HepG2 (cell line): ENCODE results near the gene MYADML2. TPM values are rescaled to one million over a fixed set of nuclear protein-coding genes. Genes with fewer than 3 reads are reported as not detected.

Experiments
- ATF4 ChIP-seq, 2 experiments: fragments of 450-650 bp in 1 of 2; sonication (generic) in 1 of 2; formaldehyde crosslinking; IDR thresholded peaks; 2 replicates each; pipeline versions ENCODE4 v1.5.0 to v1.8.0; 2020 to 2022; ENCODE audit warnings: mild to moderate bottlenecking in 1 of 2, missing genetic modification reagents in 1 of 2
- CBX1 ChIP-seq: IDR thresholded peaks from one replicate; pipeline ENCODE4 v1.6.1; 2016; ENCODE audit warnings: antibody characterized with exemption, low read depth
- CENPT ChIP-seq: sonication (generic); formaldehyde crosslinking; IDR thresholded peaks from 2 replicates; pipeline ENCODE4 v1.8.0; 2022; ENCODE audit warnings: low read depth, mild to moderate bottlenecking, moderate library complexity, missing genetic modification reagents
- CTCF ChIP-seq: sonication (generic); formaldehyde crosslinking; IDR thresholded peaks from 2 replicates; pipeline ENCODE4 v1.5.0; 2020; ENCODE audit warnings: mild to moderate bottlenecking, missing genetic modification reagents, moderate library complexity
- FOXK2 ChIP-seq: fragments of 450-650 bp; IDR thresholded peaks from 2 replicates; pipeline ENCODE4 v1.6.1; 2016
- HDAC2 ChIP-seq: sonication (generic); formaldehyde crosslinking; IDR thresholded peaks from 2 replicates; pipeline ENCODE4 v1.4.0; 2020; ENCODE audit warnings: missing genetic modification reagents
- HIC2 ChIP-seq: sonication (generic); formaldehyde crosslinking; IDR thresholded peaks from 2 replicates; pipeline ENCODE4 v1.9.0; 2022; ENCODE audit warnings: low read depth, missing genetic modification reagents
- KLF9 ChIP-seq: IDR thresholded peaks from 2 replicates; pipeline ENCODE4 v1.6.1; 2016; ENCODE audit warnings: low read depth
- PHF21A ChIP-seq: sonication (generic); formaldehyde crosslinking; IDR thresholded peaks from 2 replicates; pipeline ENCODE4 v1.5.0; 2020; ENCODE audit warnings: mild to moderate bottlenecking, missing genetic modification reagents
- PITX1 ChIP-seq: sonication (generic); formaldehyde crosslinking; IDR thresholded peaks from 2 replicates; pipeline ENCODE4 v1.5.1; 2020; ENCODE audit warnings: mild to moderate bottlenecking, missing genetic modification reagents
- SATB2 ChIP-seq: sonication (generic); formaldehyde crosslinking; IDR thresholded peaks from 2 replicates; pipeline ENCODE4 v1.5.0; 2020; ENCODE audit warnings: missing genetic modification reagents
- SRF ChIP-seq: IDR thresholded peaks from 2 replicates; pipeline ENCODE4 v1.6.1; 2011; ENCODE audit warnings: mild to moderate bottlenecking, low read depth, low read length, moderate library complexity
- SRSF9 ChIP-seq: fragments of 200-400 bp; formaldehyde crosslinking; IDR thresholded peaks from 2 replicates; pipeline ENCODE4 v1.6.1; 2018; ENCODE audit warnings: borderline replicate concordance, mild to moderate bottlenecking, low read depth, low read length; ENCODE audit not compliant: insufficient read depth, poor library complexity, severe bottlenecking
- STAG1 ChIP-seq: sonication (generic); formaldehyde crosslinking; IDR thresholded peaks from 2 replicates; pipeline ENCODE4 v1.4.0; 2020; ENCODE audit warnings: missing genetic modification reagents
- THRA ChIP-seq: sonication (generic); formaldehyde crosslinking; IDR thresholded peaks from 2 replicates; pipeline ENCODE4 v1.4.0; 2020; ENCODE audit warnings: missing genetic modification reagents, borderline replicate concordance
- ZBTB14 ChIP-seq: sonication (generic); formaldehyde crosslinking; IDR thresholded peaks from 2 replicates; pipeline ENCODE4 v1.4.0; 2020; ENCODE audit warnings: missing genetic modification reagents
- ZBTB44 ChIP-seq: sonication (generic); formaldehyde crosslinking; IDR thresholded peaks from 2 replicates; pipeline ENCODE4 v1.4.0; 2020; ENCODE audit warnings: missing genetic modification reagents
- ZNF224 ChIP-seq: sonication (generic); formaldehyde crosslinking; IDR thresholded peaks from 2 replicates; pipeline ENCODE4 v1.5.0; 2020; ENCODE audit warnings: mild to moderate bottlenecking, missing genetic modification reagents
- ZNF746 ChIP-seq: sonication (generic); formaldehyde crosslinking; IDR thresholded peaks from 2 replicates; pipeline ENCODE4 v1.8.0; 2022; ENCODE audit warnings: mild to moderate bottlenecking, missing genetic modification reagents
- ZNF883 ChIP-seq: sonication (generic); formaldehyde crosslinking; IDR thresholded peaks from 2 replicates; pipeline ENCODE4 v1.5.1; 2020; ENCODE audit warnings: mild to moderate bottlenecking, missing genetic modification reagents; ENCODE audit errors: not compliant biosample characterization
- polyA plus RNA-seq, 8 experiments: library from polyadenylated mRNA; depleted of rRNA in 3 of 8; stranded (reverse) in 7 of 8; unstranded in 1 of 8; fragments of >200 nt; fragmentation: Illumina TruSeq in 4 of 8; extraction: Trizol in 4 of 8; gene quantifications; 2 replicates each; pipeline versions ENCODE4 v1.2.1 to v1.2.3, GENCODE V29; 2011 to 2016; ENCODE audit warnings: low read depth in 4 of 8, missing spikeins in 1 of 8, mixed read lengths in 1 of 8; ENCODE audit not compliant: insufficient read depth in 1 of 8
- total RNA-seq, 5 experiments: library from RNA; depleted of rRNA; stranded (reverse); fragments of >200 nt; fragmentation: Illumina TruSeq; extraction: Trizol; gene quantifications; 2 replicates each; pipeline ENCODE4 v1.2.3, GENCODE V29; 2016; ENCODE audit warnings: low read depth in 1 of 5

The MYADML2 gene
- total and polyA plus RNA-seq, 2 of the 13 experiments (the other 11 are each of a cell fraction or from before 2014, with no cell fraction given): not detected

- TF ChIP-seq ZBTB44 (CRISPR knock-in tag) (peak; percentile 23; the same call in 1 of the 2 replicates), SRF (no peak), ATF4 (CRISPR knock-in tag; IDR thresholded peaks at IDR 0.05) (peak in 1 of 2 experiments; percentile 46; a peak in 1 of 4 replicates), THRA (CRISPR knock-in tag) (no peak), HIC2 (CRISPR knock-in tag) (peak; percentile 83; the same call in 1 of the 2 replicates), PHF21A (CRISPR knock-in tag) (no peak; the same call in 1 of the 2 replicates), PITX1 (CRISPR knock-in tag) (peak; percentile 48), SRSF9 (no peak), KLF9 (CRISPR knock-in tag) (no peak), HDAC2 (no peak), CTCF (CRISPR knock-in tag) (peak; percentile 54), SATB2 (CRISPR knock-in tag) (peak; percentile 46), FOXK2 (no peak), CENPT (CRISPR knock-in tag) (peak; percentile 16; the same call in 1 of the 2 replicates), ZNF746 (CRISPR knock-in tag) (no peak), STAG1 (CRISPR knock-in tag) (no peak), ZNF883 (CRISPR knock-in tag) (no peak), ZBTB14 (CRISPR knock-in tag) (no peak), ZNF224 (0 out of 2 replicates have a peak, but pooled peaks have one; percentile 35), CBX1 (peak; percentile 9)
Measured at GRCh38 chr17:81993729-81994592, 46.9 kb upstream of the MYADML2 start (continued).
